ENCODE data around the gene LTF.
A peak's percentile ranks its signal among the peaks of the same experiment; 100 is the strongest.

The LTF gene

GRCh38 chr3:46490338-46491084 is 25.8 kb upstream of the LTF start:
- no peak for DNase-seq

- no peak for DNase-seq
These were observed 25.2 kb upstream of the LTF start for GRCh38 chr3:46489875-46490274.

- DNase-seq = no peak
These were observed 24.7 kb upstream of the LTF start for GRCh38 chr3:46489381-46489780.

GRCh38 chr3:46488735-46489361 is 24.1 kb upstream of the LTF start:
- peak; percentile 91 for DNase-seq

GRCh38 chr3:46485779-46486175 is 21.1 kb upstream of the LTF start:
- DNase-seq = no peak

GRCh38 chr3:46484911-46485778 is 20.4 kb upstream of the LTF start:
- peak; percentile 53 for DNase-seq

GRCh38 chr3:46484388-46484787 is 19.7 kb upstream of the LTF start:
- DNase-seq = no peak

GRCh38 chr3:46483825-46484224 is 19.1 kb upstream of the LTF start:
- no peak for DNase-seq

- no peak for DNase-seq
These were observed 18.1 kb upstream of the LTF start for GRCh38 chr3:46482632-46483350.

GRCh38 chr3:46481636-46482035 is 16.9 kb upstream of the LTF start:
- DNase-seq = no peak

GRCh38 chr3:46480491-46481195 is 15.9 kb upstream of the LTF start:
- DNase-seq = peak; percentile 41

GRCh38 chr3:46479696-46480095 is 15.0 kb upstream of the LTF start:
- DNase-seq = no peak

GRCh38 chr3:46479021-46479420 is 14.3 kb upstream of the LTF start:
- DNase-seq = no peak

- DNase-seq = no peak
These were observed 13.6 kb upstream of the LTF start for GRCh38 chr3:46478341-46478740.

- DNase-seq = no peak
These were observed 13.1 kb upstream of the LTF start for GRCh38 chr3:46477756-46478155.

GRCh38 chr3:46477145-46477544 is 12.4 kb upstream of the LTF start:
- DNase-seq = no peak

GRCh38 chr3:46472736-46473135 is 8.0 kb upstream of the LTF start:
- DNase-seq = no peak

GRCh38 chr3:46471371-46471914 is 6.7 kb upstream of the LTF start:
- DNase-seq = no peak

GRCh38 chr3:46470831-46471230 is 6.1 kb upstream of the LTF start:
- no peak for DNase-seq

GRCh38 chr3:46469680-46470357 is 5.1 kb upstream of the LTF start:
- no peak for DNase-seq
